ENCODE results near the gene COQ6.
"Not testable (repeated sequence)": the region's sequence is repeated elsewhere in the genome, so short reads cannot be mapped to it uniquely, and the experiment has no call there.

DNA sequence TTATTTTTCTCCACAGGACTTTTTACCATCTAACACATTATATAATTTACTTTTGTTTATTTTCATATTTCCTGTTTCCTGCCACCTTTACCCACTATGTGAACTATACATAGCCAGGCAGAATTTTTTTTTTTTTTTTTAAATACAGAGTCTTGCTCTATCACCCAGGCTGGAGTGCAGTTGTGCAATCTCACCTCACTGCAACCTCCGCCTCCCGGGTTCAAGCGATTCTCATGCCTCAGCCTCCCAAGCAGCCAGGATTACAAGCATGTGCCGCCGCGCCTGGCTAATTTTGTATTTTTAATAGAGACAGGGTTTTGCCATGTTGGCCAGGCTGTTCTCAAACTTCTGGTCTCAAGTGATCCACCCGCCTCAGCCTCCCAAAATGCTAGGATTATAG is 44.8 kb downstream of the COQ6 start:
- TF ChIP-seq, protein P1, sequence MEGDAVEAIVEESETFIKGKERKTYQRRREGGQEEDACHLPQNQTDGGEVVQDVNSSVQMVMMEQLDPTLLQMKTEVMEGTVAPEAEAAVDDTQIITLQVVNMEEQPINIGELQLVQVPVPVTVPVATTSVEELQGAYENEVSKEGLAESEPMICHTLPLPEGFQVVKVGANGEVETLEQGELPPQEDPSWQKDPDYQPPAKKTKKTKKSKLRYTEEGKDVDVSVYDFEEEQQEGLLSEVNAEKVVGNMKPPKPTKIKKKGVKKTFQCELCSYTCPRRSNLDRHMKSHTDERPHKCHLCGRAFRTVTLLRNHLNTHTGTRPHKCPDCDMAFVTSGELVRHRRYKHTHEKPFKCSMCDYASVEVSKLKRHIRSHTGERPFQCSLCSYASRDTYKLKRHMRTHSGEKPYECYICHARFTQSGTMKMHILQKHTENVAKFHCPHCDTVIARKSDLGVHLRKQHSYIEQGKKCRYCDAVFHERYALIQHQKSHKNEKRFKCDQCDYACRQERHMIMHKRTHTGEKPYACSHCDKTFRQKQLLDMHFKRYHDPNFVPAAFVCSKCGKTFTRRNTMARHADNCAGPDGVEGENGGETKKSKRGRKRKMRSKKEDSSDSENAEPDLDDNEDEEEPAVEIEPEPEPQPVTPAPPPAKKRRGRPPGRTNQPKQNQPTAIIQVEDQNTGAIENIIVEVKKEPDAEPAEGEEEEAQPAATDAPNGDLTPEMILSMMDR (IDR thresholded peaks at IDR 0.05) = not testable (repeated sequence)
- TF ChIP-seq POLR2A (IDR thresholded peaks at IDR 0.05) = not testable (repeated sequence)

Data from Peyer's patch (tissue), 4 donors.